ENCODE results near the gene THEMIS.

GRCh38 chr6:127768745-127769144 lies 132.1 kb downstream of the THEMIS start:
- no peak for TF ChIP-seq CTCF (conservative IDR thresholded peaks at IDR 0.05 in 1 of 2, IDR thresholded peaks at IDR 0.05 in 1 of 2; ENCODE audit: extremely low read depth in 1 of 2, insufficient read depth in 1 of 2, low read depth in 1 of 2, low read length in 2 of 2)
- no peak for TF ChIP-seq EZH2 (IDR thresholded peaks at IDR 0.05; ENCODE audit: borderline replicate concordance, low read length)
